Cardiac fibroblast (primary cell): Measurements from ENCODE around the gene ACP4.
A peak's percentile ranks its signal among the peaks of the same experiment; 100 is the strongest.

Experiments used
- DNase-seq, 2 donors: peaks; one replicate each; pipeline versions ENCODE4 v3.0.0 to v3.0.0-alpha.2; 2010; ENCODE audit warnings: low read depth in 2 of 2
- H3K4me3 ChIP-seq, 2 donors: replicated peaks in 1 of 2; 1 replicate in 1 of 2; 2 replicates in 1 of 2; pipeline ENCODE4 v1.5.1; 2011; ENCODE audit warnings: low read depth in 2 of 2, low read length in 2 of 2, mild to moderate bottlenecking in 2 of 2, moderate library complexity in 1 of 2
- CTCF ChIP-seq: IDR thresholded peaks from one replicate; pipeline ENCODE4 v1.5.1; 2011; ENCODE audit warnings: low read depth, mild to moderate bottlenecking, low read length, inconsistent platforms

The ACP4 gene

GRCh38 chr19:50792272-50793250, 2.3 kb downstream of the ACP4 start:
- no peak for DNase-seq
- no peak overlapping the region for H3K4me3 ChIP-seq
- no peak for TF ChIP-seq CTCF

GRCh38 chr19:50793558-50794065, 3.4 kb downstream of the ACP4 start:
- no peak overlapping the region for H3K4me3 ChIP-seq
- DNase-seq = no peak
- no peak for TF ChIP-seq CTCF

- H3K4me3 ChIP-seq = no peak overlapping the region
- peak in 1 of 2 donors; percentile 20 for DNase-seq
- TF ChIP-seq CTCF = peak; percentile 8
Measured at GRCh38 chr19:50794074-50794875, 4.1 kb downstream of the ACP4 start.

GRCh38 chr19:50794876-50795663, 4.9 kb downstream of the ACP4 start:
- TF ChIP-seq CTCF = no peak
- no peak for DNase-seq

GRCh38 chr19:50795664-50796073, 5.5 kb downstream of the ACP4 start:
- DNase-seq = no peak
- no peak for TF ChIP-seq CTCF
- H3K4me3 ChIP-seq = no peak overlapping the region

More at GRCh38 chr19:50794876-50795663, 4.9 kb downstream of the ACP4 start:
- H3K4me3 ChIP-seq = no peak overlapping the region

- no peak for DNase-seq
- H3K4me3 ChIP-seq = no peak overlapping the region
- no peak for TF ChIP-seq CTCF
Measured at GRCh38 chr19:50796128-50796633, 6.0 kb downstream of the ACP4 start.
